Effector CD8-positive, alpha-beta T cell (primary cell): Measurements from ENCODE around the gene DIDO1.
"Not testable (repeated sequence)": the region's sequence is repeated elsewhere in the genome, so short reads cannot be mapped to it uniquely, and the experiment has no call there.

Experiments
- DNase-seq: peaks from one replicate; lab custom pipeline; 2025; lab: John Stamatoyannopoulos, UW

The DIDO1 gene

DNA sequence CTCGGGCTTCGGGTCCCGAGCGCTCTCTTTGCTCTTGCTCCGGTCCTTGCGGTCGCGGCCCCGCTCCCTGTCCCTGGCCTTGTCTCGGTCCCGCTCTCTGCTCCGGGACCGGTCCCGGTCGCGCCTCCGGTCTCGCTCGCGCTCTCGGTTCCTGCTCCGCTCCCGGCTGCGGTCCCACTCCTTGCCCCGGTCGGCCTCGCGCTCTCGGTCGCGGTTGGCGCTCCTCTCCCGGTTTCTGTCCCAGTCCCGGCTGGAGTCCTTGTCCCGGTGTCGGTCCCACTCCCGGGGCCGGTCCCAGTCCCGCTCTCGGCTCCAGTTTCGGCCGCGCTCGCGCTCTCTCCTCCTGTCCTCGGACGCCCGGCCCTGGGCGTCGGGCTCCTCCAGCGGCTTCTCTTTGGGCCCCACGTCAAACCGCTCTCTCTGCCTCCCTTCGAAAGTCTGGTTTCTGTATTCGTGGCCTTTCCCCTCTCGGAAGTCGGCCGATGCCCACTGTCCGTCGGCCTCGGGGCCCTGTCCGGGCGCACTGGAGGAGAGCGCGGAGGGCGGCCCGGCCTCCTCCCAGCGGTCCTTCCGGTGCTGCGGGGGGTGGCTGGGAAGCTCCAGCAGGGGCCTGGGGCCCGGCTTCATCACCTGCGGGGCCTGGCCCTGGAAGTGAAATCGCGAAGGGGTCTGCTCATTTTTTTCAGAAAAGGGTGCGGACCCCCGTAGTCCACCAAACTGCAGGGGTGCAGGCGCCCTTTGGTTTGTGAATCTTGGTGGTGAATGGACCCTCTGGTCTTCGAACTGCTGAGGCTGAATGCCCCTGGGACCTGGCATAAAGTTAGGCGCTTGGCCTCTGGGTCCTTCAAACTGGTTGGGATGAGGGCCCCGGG is 46.8 kb downstream of the DIDO1 start:
- DNase-seq = no peak

DNA sequence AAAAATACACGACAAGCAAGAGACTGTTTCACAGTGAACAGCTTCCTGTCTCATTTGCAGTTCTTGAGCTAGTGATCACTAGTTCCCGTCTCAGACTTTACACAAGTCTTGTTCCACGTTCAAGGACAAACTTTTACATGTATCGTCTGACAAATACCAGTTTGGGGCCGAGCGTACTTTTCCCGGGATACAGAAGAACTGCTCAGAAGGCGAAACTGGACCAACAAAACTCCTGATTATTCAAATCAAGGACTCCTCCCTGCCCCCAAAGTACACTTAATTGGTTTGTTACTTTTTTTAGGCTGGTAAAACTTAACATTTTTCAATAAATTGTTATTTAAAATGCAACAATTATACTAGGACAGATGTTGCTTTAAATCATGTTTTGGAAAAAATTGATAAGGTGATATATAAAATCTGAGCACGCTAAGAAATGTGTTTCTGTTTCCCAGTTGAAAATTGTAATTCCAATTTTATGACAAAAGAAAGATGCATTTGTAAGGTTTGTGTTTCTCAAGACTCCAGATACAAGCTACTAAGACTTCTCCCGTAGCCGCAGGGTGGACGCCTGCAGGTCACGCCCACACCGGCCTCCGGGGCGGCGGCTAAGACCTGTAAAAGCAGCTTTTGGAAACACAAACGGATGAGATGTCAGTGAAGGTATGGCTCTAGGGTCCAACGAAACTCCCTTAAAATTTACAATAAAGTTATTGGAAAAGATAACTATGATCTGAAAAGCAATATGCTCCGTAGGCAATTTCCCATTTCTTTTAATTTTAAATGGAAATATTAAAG is 47.9 kb downstream of the DIDO1 start:
- DNase-seq = no peak

DNA sequence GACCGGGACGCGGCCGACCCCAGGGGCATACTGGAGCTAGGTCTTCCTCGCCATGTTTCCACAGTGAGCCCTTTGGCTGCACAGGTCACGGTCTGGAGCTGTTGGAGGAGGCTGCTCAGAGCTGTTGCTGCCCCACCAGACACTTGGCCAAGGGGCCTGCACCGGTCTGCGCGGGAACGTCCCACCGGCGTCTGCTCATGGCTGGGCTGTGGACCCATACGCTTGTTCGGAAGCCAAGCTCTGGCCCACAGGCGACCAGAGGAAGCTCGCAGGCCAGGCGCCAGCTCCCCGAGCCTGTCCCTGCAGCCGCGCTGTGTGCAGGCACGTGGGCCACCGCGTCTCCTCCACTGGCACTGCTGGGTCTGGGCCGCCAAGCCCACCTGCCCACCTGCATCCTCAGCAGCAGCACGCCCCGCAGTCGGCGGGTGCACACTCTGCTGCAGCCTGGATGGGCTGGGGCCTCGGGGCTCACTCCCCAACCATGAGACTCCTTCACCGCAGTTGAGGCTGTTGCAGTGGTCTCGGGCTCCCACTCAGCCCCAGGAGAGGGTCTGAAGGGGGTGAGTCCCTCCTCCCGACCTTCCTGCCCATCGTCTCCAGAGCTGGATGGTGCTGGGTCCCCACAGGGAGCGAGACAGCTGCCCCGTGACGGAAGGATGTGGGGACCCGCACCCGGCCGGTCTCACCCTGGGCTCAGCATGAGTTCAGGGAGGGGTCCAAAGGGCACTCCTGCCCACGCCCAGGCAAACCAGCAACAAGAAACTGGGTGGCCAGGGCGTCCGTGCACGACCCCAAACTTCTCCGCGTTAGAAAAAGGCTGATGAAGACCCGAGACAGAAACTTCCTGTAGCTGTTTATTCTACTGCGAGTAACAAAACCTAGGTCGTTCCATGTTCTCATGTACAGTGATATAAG is 49.1 kb downstream of the DIDO1 start:
- DNase-seq = no peak

DNA sequence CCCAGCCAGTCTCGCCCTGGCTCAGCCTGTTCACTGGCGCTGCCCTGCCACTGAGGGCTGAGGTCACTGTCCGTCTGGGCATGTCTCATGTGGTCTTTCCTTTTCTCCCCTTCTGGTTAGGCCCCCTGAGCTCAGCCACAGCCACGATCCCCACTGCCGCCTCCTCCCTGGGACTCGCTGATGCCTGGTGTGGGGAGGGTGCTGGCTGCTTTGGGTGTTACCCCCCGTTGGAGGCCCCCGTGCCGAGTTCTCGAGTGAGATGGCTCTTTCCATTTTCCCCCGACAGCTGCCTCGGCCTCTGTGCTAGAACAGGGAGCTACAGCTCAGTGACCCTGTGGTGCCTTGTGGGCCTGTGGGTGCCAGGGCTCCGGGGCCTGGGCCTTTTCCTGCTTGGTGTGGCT is 49.8 kb downstream of the DIDO1 start:
- no peak for DNase-seq

DNA sequence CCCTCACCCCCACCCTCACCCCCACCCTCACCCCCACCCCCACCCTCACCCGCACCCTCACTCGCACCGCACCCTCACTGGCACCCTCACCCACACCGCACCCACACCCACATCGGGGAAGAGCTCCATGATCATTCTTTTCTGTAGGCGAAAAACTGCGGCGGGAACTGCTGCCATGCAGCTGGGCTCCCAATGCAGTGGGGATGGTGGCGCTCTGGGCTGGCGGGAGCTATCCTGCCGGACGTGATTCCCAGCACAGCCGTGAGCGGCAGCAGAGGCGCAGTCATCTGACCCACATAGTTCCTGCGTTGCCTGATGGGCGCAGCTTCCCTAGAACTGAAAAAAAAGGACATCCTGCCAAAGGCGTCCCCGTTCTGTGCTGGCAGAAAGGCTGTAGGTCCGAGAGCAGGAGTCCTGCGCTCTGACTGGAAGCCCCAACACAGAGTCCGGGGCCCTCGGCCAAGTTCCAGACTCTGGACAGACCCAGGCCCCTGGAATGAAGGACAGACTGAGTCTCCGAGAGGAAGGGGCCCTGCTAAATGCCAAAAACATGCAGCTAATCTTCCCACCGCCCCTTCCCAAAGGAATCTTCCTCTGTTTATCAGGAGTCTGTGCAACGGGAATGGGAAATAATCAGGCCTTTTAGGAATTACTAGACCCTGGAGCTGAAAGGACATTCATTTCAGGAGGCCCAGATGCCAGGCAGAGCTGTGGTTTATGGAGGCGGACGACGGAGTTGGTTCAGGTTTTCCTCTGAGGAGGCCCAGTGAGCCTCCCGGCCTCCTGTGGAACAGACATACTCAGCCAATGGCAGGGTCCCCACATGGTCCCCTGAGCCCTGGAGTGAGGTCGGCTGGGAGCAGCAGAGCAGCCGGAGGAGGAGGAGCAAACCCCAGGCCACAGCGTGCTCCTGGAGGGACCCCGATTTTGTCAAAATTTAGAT is 50.6 kb downstream of the DIDO1 start:
- DNase-seq = no peak

DNA sequence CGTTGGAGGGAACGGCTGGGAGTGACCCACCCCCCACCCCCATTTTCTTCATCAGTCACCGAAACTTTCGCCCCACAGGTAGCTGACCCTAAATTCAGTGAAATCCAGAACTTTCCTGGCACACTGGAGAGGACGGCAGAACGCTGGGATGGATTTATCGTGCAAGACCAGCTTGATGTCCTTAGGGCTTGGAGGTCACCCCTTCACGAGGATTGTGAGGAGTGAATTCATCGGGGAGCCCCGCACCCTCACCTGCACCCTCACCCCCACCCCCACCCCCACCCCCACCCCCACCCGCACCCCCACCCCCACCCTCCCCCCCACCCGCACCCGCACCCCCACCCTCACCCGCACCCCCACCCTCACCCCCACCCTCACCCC is 51.4 kb downstream of the DIDO1 start:
- DNase-seq = no peak

DNA sequence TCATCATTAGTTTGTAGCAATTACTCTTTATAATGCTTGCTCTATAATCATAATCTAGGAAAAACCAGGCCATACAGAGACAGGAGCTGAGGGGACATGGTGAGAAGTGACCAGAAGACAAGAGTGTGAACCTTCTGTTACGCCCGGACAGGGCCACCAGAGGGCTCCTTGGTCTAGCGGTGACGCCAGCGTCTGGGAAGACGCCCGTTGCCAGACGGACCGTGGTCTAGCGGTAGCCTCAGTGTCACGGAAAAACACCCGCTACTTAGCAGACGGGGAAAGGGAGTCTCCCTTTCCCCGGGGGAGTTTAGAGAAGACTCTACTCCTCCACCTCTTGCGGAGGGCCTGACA is 52.6 kb downstream of the DIDO1 start:
- DNase-seq = not testable (repeated sequence)

DNA sequence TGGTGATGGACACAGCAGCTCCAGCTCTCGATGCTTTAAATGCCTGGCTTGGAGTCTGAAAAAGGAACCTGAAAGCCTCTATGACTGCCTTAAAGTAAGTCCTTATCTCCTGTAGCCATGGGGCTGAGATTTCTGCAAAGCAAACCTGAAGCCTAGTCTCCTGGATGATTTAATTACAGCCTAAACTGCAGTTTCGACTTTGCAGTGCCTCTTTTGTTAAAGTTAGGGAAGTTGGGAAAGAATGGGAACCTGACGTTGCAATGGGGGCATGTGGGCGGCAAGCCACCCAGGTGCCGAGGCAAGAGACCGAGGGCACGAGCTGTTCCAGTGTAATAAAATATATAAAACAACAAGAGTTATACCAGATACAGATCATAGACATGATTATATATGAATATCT is 53.0 kb downstream of the DIDO1 start:
- DNase-seq = no peak

DNA sequence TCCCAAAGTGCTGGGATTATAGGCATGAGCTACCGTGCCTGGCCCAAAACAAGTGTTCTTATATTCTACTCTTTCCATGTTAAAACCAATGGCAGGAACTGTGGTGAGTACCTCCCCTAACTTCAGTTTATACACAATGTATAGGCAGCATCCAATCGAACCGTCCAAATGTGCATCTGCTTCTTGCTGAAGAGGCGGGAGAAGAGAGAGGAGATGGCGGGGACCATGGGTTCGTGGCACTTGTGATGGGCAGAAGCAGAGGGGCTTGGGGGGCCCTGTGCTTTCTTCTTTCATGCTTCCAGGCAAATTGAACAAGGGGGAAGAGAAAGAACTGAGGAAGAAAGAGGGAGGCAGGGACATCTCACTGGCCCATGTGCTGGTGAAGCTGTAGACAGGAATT is 53.4 kb downstream of the DIDO1 start:
- DNase-seq = no peak

DNA sequence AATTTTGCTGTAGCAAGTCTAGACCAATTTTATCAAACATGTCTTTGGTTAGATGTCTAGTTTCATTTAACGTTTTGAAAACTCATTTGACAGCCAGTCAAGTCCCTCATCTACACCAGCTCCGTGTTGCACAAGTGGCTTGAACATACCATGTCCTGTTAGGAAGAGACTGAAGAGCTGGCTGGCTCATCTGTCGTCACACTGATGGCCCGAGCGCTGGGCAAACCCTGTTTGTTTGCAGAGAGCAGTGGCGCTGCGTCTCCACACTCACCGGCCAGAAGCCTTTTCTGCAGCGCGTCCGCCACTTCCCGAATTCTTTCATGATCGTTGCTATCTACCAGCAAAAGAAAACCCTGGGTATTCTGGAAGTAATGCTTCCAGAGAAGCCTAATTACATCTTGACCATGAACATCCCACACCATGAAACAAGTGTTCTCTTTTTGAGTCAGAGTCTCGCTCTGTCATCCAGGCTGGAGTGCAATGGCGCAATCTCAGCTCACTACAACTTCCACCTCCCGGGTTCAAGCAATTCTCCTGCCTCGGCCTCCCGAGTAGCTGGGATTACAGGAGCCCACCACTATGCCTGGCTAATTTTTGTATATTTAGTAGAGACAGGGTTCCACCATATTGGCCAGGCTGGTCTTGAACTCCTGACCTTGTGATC is 54.0 kb downstream of the DIDO1 start:
- DNase-seq = no peak

DNA sequence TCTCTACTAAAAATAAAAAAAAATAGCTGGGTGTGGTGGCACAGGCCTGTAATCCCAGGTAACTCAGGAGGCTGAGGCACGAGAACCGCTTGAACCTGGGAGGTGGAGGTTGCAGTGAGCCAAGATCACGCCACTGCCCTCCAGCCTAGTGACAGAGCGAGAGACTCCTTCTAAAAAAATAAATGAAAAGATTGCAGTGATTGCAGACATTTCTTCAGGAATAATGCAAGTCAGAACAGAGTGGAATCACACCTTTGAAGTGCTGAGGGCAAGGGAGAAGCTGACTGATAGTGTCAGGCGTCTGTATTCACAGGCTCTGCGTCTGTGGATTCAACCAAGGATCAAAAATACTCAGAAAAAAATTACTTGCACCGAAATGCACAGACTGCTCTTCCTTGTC is 62.1 kb downstream of the DIDO1 start:
- DNase-seq = no peak

DNA sequence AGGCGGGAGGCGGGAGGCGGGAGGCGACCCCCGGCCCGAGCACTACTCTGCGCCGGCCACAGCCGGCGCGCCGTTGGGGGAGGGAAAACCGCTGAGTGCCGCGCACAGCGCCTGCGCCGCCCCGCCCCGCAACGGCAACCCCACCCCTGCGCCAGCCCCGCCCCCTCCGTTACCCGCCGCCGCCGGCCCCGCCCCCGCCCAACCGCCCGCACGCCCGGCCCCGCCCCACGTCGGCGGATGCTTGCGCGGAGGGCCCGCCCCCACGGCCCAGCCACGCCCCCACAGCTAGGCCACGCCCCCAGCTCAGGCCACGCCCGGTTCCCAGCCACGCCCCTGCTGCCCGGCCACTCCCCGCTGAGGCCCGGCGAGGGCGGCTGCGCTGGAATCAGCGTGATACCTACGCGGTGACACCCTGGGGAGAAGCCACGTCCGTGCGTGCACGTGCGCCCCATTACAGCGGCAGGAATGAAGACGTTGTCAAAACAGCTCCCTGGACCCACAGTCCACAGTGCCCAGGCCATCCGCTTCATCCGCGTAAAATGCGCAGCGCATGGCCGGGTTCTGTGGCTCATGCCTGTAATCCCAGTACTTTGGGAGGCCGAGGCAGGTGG is 64.5 kb downstream of the DIDO1 start, which contains the start of gene TCFL5:
Gene TCFL5, minus strand, starts transcription at position 97 of the 611 bp plus-strand sequence. CDS start 152 bp downstream, outside the sequence.
- peak; percentile 90 for DNase-seq

DNA sequence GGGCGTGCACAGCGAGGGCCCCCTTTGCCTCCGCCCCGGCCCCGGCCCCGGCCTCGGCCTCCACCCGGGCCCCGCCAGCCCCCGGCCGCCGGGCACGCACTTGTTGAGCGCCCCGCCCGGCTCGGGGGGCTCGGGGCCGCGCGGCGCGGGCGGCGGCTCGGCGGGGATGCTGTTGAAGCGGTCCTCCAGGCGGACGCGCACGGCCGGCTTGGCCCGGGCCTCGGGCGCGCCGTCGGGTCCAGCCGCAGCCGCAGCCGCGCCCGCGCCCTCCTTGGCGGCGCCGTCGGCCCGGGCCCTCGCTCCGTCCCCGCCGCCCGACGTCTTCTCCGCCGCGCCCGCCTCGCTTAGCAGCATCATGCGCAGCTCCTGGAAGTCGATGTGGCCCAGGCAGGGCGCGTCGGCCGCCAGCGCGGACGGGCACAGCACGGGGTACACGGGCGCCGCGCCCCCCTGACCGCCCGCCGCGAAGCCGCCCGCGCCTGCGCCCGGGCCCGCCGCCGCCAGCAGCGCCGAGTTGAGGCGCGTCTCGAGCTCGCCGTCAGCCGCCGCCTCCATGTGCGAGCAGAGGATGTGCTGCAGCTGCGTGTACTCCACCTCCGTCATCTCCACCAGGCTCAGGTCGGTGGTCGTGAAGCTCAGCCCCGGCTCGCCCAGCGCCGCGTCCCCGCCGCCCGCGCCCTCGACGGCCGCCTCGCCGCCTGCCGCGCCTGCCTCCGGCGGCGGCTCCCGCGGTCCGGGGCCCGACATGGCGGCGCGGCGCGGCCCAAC is 65.2 kb downstream of the DIDO1 start:
- peak; percentile 29 for DNase-seq

DNA sequence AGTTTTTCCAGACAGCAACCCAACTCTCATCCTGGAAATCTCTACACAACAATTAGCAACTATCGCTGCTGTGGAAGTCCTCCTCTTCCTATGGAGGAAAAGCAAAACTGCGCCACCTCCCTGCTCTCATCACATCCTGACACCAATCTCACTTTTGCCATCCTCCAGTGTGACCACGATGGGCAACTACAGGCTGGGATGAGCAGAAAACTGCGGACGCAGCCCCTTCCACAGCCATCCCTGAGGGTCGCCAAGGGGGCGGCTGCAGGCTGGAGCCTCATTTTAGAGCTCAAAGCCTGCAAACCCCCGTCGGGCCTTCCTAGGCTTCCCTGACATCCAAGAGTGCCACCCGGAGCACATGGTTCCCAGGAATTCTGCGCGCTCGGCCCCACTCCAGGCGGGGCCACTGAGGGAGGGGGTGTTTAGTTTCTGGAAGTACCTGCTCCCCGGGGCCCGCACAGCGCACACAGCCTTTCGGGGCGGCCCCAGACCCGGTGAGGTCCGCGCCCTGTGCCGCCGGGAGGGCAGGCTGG is 65.8 kb downstream of the DIDO1 start:
- no peak for DNase-seq

DNA sequence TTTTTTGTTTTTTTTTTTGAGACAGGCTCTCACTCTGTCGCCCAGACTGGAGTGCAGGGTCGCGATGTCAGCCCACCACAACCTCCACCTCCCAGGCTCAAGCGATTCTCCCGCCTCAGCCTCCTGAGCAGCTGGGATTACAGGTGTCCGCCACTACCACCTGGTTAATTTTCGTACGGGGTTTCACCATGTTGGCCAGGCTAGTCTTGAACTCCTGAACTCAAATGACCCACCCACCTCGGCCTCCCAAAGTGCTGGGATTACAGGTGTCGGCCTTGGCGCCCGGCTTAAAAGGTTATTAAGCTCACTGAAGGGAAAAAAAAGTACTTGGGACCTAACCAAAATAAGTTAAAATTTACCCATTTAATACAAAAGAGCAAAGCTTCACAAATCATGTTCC is 66.6 kb downstream of the DIDO1 start:
- no peak for DNase-seq

DNA sequence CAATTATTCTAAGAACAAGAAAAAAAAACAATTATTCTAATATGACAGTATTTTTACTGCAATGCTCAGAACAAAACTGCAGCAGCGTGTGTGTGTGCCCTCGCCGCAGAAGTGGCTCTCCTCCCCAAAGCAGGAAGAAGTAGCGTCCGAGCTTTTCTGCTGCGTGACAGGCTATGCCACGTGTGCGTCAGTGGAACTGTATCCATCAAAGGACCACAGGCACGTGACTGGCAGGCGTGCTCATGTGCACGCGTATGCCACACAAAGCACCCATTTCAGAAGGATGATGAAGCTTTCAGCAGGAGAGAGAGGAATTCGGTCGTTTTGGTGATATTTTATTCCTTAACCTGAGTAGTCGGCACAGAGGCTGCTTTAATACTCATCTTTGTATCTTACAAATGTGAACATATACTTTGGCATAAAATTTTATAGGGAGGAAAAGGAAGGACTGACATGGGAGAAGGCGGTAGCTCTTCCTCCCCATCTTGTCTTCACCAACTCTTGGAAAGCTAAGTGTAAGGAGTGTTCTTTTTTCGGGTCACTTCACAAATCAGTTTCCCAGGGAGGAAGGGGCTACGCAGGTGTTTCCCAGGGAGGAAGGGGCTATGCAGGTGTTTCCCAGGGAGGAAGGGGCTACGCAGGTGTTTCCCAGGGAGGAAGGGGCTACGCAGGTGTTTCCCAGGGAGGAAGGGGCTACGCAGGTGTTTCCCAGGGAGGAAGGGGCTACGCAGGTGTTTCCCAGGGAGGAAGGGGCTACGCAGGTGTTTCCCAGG is 68.1 kb downstream of the DIDO1 start:
- no peak for DNase-seq

DNA sequence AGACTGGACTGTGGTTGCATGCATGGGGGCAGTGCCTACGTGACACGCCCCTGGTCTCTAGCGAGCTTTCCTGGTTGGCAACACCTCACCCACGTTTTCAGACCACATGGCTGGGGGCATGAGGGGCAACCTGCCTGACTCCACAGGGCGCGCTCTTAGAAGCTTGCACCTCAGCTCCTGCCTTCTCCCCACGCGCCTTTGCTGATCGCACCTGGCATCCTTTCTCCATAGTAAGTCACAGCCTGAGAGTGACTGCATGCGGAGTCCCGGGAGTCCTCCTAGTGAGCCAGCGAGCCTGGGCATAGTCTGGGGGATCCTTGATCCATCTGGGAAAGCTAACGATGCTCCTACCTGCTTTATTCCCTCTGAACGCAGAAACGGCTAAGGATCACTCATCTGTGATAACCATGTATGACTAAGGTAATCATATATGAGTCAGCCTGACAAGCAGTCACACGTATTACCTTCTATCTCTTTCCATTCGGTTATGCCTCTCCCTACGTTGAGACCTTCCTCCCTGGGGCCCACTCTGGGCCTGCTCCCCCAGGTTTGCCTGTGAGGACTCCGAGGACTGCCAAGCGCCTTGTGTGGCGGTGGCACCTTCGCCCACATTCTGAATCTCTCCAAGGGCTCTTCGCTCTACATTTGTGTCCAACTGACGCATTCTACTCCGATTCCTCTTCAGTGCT is 69.2 kb downstream of the DIDO1 start:
- no peak for DNase-seq

DNA sequence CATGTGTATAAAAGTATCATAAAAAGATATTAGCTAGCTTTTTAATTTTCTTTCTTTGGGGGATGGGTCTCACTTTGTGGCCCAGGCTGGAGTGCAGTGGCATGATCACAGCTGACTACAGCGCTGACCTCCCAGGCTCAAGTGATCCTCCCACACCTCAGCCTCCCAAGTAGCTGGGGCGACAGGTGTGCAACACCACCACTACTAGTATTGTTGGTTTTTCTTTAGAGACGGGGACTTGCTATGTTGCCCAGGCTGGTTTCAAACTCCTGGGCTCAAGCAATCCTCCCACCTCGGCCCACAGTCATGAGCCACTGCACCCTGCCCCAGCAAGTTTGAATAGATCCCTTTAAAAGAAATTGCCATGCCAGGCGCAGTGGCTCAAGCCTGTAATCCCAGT is 71.2 kb downstream of the DIDO1 start:
- no peak for DNase-seq
